OCI-LY1 (cell line): ENCODE data around the gene FBXL19.

Experiments
- CTCF ChIP-seq: fragments of 200-600 bp; sonication (generic), shearing (Covaris generic); IDR thresholded peaks from 2 replicates; pipeline ENCODE4 v1.5.1; 2017; ENCODE audit warnings: mild to moderate bottlenecking, antibody characterized with exemption, low read length, moderate library complexity, mixed read lengths
- EZH2 ChIP-seq: fragments of 200-600 bp; sonication (generic), shearing (Covaris generic); IDR thresholded peaks from 2 replicates; pipeline ENCODE4 v1.8.0; 2017; ENCODE audit warnings: borderline replicate concordance, mixed run types, mild to moderate bottlenecking, antibody characterized with exemption, low read length, moderate library complexity, mixed read lengths

GRCh38 chr16:30944352-30944751 lies 21.0 kb downstream of the FBXL19 start:
- TF ChIP-seq CTCF = no peak
- TF ChIP-seq EZH2 = no peak
